Upper lobe of left lung (tissue), 6 donors: ENCODE results near the gene SGMS1. TPM values are rescaled to one million over a fixed set of nuclear protein-coding genes. Genes with fewer than 3 reads are reported as not detected.

Source experiments
- ATAC-seq, 2 donors: fragments of 200-7000 bp; cut with Tn5 transposase; one replicate each; pipeline ENCODE4 v1.9.1; 2022; ENCODE audit warnings: mild to moderate bottlenecking in 2 of 2, moderate library complexity in 2 of 2; ENCODE audit not compliant: low FRiP score in 2 of 2
- DNase-seq, 2 donors: peaks; one replicate each; pipeline ENCODE4 v3.0.0-alpha.2; 2019 to 2020
- H3K27ac ChIP-seq, 4 donors: fragments of 200-600 bp; sonication (generic); one replicate each; pipeline ENCODE4 v1.5.1; 2016 to 2019
- H3K27me3 ChIP-seq, 4 donors: fragments of 200-600 bp; sonication (generic); one replicate each; pipeline ENCODE4 v1.5.1; 2017 to 2019
- H3K36me3 ChIP-seq, 4 donors: fragments of 200-600 bp; sonication (generic); one replicate each; pipeline ENCODE4 v1.5.1; 2016 to 2019
- H3K4me1 ChIP-seq, 4 donors: fragments of 200-600 bp; sonication (generic); one replicate each; pipeline ENCODE4 v1.5.1; 2018 to 2019
- H3K4me3 ChIP-seq, 4 donors: fragments of 200-600 bp; sonication (generic); one replicate each; pipeline ENCODE4 v1.5.1; 2017 to 2019; ENCODE audit warnings: mild to moderate bottlenecking in 2 of 4, moderate library complexity in 1 of 4
- H3K9me3 ChIP-seq, 4 donors: fragments of 200-600 bp; sonication (generic); one replicate each; pipeline ENCODE4 v1.5.1; 2018 to 2019
- EP300 ChIP-seq, 4 donors: sonication (generic); formaldehyde crosslinking; IDR thresholded peaks; one replicate each; pipeline ENCODE4 v1.5.1; 2017; ENCODE audit warnings: antibody characterized with exemption in 4 of 4, control low read depth in 2 of 4
- POLR2A ChIP-seq, 4 donors: fragments of 450-650 bp; IDR thresholded peaks; one replicate each; pipeline ENCODE4 v1.5.1; 2016 to 2017; ENCODE audit warnings: antibody characterized with exemption in 4 of 4, mild to moderate bottlenecking in 2 of 4
- POLR2AphosphoS5 ChIP-seq, 2 donors: sonication (generic); formaldehyde crosslinking; IDR thresholded peaks; one replicate each; pipeline ENCODE4 v1.5.1; 2017; ENCODE audit warnings: antibody characterized with exemption in 2 of 2
- WGBS, 2 donors: methylation state at CpG; one replicate each; pipeline ENCODE4 v1.1.5; 2017 to 2018; 5-methylcytosine and 5-hydroxymethylcytosine counted together
- total RNA-seq, 6 donors: library from RNA; depleted of rRNA in 4 of 6; stranded (reverse); fragments of >200 nt in 4 of 6; gene quantifications; one replicate each; pipeline versions ENCODE4 v1.1.0 to v1.2.1, GENCODE V29; 2016 to 2021
- TF ChIP-seq, protein P1 (sequence below), 6 experiments: fragments of 450-650 bp in 4 of 6; fragments of 200-600 bp in 2 of 6; sonication (generic) in 2 of 6; IDR thresholded peaks; one replicate each; pipeline ENCODE4 v1.5.1; 2016 to 2019; ENCODE audit warnings: antibody characterized with exemption in 6 of 6
- donor health status: DM: no; HTN: no; CAD: no; lungs with moderate emphysema.
- donor health status: DM: no; HTN: yes; CAD: no; lungs with severe emphysema.

The SGMS1 gene
- total RNA-seq, 6 donors from 2014 or later = 66.7 to 230 (median 173) TPM

DNA sequence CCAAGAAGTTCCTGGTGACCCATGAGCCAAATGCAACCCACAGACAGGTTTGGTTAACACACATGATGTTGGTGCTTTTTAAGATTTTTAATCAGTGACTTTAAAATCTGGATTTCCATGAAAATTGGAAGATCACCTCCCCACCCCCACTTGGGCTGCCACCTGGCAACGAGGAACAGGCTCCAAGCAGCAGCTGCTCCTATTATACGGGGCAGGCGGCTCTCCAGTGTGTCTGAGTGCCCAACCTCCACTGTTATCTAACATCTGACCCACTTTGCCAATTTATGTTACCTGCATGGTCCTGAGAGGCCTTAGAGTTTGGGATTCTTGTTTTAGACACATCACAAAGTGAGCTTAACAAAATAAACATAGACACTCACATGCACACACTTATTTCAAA, 56.4 kb downstream of the SGMS1 start:
- H3K4me1 ChIP-seq = peaks cover 0 to 7% (median 0%) of the 10 kb centered on the region in 4 donors
- ATAC-seq (no peak), DNase-seq (no peak)
- no peak for TF ChIP-seq EP300 (IDR thresholded peaks at IDR 0.05)
- TF ChIP-seq POLR2A (IDR thresholded peaks at IDR 0.05) = no peak
- TF ChIP-seq, protein P1, sequence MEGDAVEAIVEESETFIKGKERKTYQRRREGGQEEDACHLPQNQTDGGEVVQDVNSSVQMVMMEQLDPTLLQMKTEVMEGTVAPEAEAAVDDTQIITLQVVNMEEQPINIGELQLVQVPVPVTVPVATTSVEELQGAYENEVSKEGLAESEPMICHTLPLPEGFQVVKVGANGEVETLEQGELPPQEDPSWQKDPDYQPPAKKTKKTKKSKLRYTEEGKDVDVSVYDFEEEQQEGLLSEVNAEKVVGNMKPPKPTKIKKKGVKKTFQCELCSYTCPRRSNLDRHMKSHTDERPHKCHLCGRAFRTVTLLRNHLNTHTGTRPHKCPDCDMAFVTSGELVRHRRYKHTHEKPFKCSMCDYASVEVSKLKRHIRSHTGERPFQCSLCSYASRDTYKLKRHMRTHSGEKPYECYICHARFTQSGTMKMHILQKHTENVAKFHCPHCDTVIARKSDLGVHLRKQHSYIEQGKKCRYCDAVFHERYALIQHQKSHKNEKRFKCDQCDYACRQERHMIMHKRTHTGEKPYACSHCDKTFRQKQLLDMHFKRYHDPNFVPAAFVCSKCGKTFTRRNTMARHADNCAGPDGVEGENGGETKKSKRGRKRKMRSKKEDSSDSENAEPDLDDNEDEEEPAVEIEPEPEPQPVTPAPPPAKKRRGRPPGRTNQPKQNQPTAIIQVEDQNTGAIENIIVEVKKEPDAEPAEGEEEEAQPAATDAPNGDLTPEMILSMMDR (IDR thresholded peaks at IDR 0.05) = no peak
- TF ChIP-seq POLR2AphosphoS5 (IDR thresholded peaks at IDR 0.05) = no peak
- no peaks in the 10 kb centered on the region for H3K36me3 ChIP-seq
- 56 to 90% methylated on average over 3 of the region's 3 CpGs for WGBS, 2 donors
- no peak overlapping the region for H3K4me3 ChIP-seq
- H3K27me3 ChIP-seq = no peaks in the 10 kb centered on the region
- H3K27ac ChIP-seq = no peak overlapping the region
- H3K9me3 ChIP-seq = no peaks in the 10 kb centered on the region

DNA sequence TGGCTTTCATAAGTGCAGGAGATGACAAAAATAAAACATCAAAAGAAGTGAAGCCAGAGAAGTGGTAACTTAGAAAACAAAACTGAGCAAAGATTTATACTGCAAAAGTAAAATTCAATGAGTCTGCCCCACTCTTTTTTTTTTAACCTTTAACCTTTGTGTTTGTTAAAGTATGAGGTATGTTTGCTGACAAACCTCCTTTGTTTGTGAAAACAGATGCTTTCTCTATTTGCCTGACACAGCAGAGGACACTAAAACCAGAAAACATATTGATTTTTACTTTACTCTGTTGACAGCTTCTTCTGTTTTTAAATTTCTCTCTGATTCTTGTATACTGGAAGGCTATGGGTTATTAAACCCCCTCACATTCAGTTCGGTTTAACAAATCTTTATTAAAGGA, 57.6 kb downstream of the SGMS1 start:
- TF ChIP-seq EP300 (IDR thresholded peaks at IDR 0.05) (no peak), POLR2A (IDR thresholded peaks at IDR 0.05) (no peak), POLR2AphosphoS5 (IDR thresholded peaks at IDR 0.05) (no peak)
- TF ChIP-seq, protein P1 (IDR thresholded peaks at IDR 0.05) = no peak
- ATAC-seq = no peak
- peaks cover 0 to 10% (median 6%) of the 10 kb centered on the region in 4 donors for H3K4me1 ChIP-seq
- no peaks in the 10 kb centered on the region for H3K36me3 ChIP-seq
- no peak for DNase-seq
- H3K27me3 ChIP-seq = no peaks in the 10 kb centered on the region
- no peak overlapping the region for H3K27ac ChIP-seq
- WGBS, 2 donors = 38 to 50% methylated on average over 1 of the region's 1 CpG
- H3K9me3 ChIP-seq = no peaks in the 10 kb centered on the region
- no peak overlapping the region for H3K4me3 ChIP-seq

DNA sequence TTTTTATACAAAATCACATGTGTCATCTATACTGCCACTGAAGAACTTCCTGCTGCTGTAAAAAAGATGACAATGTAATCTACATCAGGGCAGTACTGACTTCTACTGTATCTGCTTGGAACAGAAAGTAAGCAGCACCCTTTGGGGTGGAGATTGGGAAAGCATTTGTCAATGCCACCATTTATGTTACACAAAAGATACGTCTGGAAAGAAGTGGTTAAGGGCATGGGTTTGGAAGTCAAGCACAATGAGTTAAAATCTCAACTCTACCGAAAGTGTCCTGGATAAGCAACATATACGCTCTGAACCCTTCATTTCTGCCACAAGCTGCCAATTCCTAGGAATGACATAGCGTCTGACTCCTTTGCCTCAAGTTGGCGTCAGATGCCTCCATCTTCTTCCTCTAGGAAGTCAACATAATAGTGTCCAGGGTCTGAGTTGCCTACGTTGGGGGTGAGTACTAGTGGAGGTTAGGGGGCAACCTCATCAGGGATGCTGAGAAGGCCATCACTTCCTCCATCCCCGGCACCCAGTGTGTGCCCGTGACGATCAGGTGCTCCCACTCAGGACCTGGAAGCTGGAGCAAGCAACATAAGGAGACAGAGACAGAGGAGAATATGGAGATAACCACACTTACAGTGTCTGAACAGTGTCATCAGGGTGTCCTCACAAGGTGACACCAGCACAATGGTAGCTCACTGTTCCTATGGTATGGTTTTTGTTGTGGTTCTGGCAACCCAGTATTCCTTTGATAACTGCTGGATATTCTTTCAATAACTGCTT, 58.3 kb downstream of the SGMS1 start:
- Histone ChIP-seq H3K27me3 (no peaks in the 10 kb centered on the region), H3K4me1 (peaks cover 0 to 14% (median 12%) of the 10 kb centered on the region in 4 donors), H3K27ac (no peak overlapping the region), H3K36me3 (no peaks in the 10 kb centered on the region), H3K4me3 (no peak overlapping the region), H3K9me3 (no peaks in the 10 kb centered on the region)
- DNase-seq (no peak), ATAC-seq (no peak)
- TF ChIP-seq, protein P1 (IDR thresholded peaks at IDR 0.05) = no peak
- TF ChIP-seq POLR2AphosphoS5 (IDR thresholded peaks at IDR 0.05) = no peak
- no peak for TF ChIP-seq EP300 (IDR thresholded peaks at IDR 0.05)
- TF ChIP-seq POLR2A (IDR thresholded peaks at IDR 0.05) = no peak
- 91 to 92% methylated on average over 6 to 9 of the region's 9 CpGs for WGBS, 2 donors

DNA sequence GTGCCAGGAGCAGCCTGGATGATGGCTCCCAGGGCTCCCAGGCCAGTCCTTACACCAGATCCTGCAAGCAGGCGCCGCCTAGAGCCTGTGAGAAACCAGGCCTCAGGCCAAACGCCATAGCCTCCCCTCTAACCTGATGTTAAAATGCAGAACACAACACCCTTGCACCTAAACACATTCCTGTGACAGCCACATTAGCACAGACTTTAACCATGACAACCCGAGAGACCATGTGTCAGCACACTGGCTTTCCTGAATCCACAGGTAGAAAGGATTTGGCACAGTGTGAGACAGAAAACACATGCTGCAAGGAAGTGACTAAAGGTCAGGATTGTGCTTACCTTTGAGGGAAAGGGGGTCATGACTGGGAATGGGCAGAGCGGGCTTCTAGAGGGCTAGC, 59.9 kb downstream of the SGMS1 start:
- Histone ChIP-seq H3K27me3 (no peaks in the 10 kb centered on the region), H3K9me3 (no peaks in the 10 kb centered on the region), H3K4me3 (no peak overlapping the region), H3K4me1 (peaks cover 0 to 22% (median 17%) of the 10 kb centered on the region in 4 donors), H3K27ac (no peak overlapping the region), H3K36me3 (no peaks in the 10 kb centered on the region)
- TF ChIP-seq EP300 (IDR thresholded peaks at IDR 0.05) (no peak), POLR2AphosphoS5 (IDR thresholded peaks at IDR 0.05) (no peak), POLR2A (IDR thresholded peaks at IDR 0.05) (no peak)
- TF ChIP-seq, protein P1 (IDR thresholded peaks at IDR 0.05) = no peak
- ATAC-seq (no peak), DNase-seq (no peak)
- 93 to 96% methylated on average over 5 of the region's 5 CpGs for WGBS, 2 donors

DNA sequence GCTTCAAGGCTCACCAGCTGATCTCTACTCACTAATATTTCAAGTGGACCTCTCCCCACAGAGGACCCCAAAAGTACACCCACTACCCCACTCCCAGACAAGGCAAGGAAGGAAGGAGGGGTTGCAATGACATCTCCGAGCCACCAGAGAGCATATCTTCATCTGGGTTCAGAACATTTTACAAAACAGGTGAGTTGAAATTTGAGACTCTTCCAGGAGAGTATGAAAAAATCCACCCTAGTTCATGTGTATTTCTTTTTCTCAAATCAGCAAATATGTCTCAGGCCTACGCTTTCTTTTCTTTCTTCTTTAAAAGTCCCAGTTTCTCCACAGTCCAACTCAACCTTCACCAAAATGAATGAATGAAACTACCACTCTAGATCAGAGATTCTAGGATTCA, 61.9 kb downstream of the SGMS1 start:
- peak; percentile 41 to 67 for ATAC-seq
- no peaks in the 10 kb centered on the region for H3K36me3 ChIP-seq
- H3K9me3 ChIP-seq = no peaks in the 10 kb centered on the region
- DNase-seq = no peak
- no peak overlapping the region for H3K4me3 ChIP-seq
- H3K4me1 ChIP-seq = peaks cover 0 to 27% (median 19%) of the 10 kb centered on the region in 4 donors
- no peak for TF ChIP-seq EP300 (IDR thresholded peaks at IDR 0.05)
- TF ChIP-seq, protein P1 (IDR thresholded peaks at IDR 0.05) = peak in 5 of 6 experiments; percentile 49 to 61 (median 57)
- H3K27me3 ChIP-seq = no peaks in the 10 kb centered on the region
- peak overlapping the region in 3 of 4 donors; percentile 9 to 38 (median 24) for H3K27ac ChIP-seq
- 71 to 80% methylated on average over 2 of the region's 2 CpGs for WGBS, 2 donors
